PC-9 (cell line): ENCODE measurements around the gene STPG1.

Experiments used
- EZH2 ChIP-seq: fragments of 200-600 bp; sonication (generic); IDR thresholded peaks from 2 replicates; pipeline ENCODE4 v1.8.0; 2017; ENCODE audit warnings: antibody characterized with exemption, low read depth
- TF ChIP-seq, protein P1 (sequence below): fragments of 200-600 bp; sonication (generic); conservative IDR thresholded peaks from 2 replicates; pipeline ENCODE4 v1.6.1; 2017; ENCODE audit warnings: mixed run types, antibody characterized with exemption, mild to moderate bottlenecking, moderate library complexity

- TF ChIP-seq, protein P1, sequence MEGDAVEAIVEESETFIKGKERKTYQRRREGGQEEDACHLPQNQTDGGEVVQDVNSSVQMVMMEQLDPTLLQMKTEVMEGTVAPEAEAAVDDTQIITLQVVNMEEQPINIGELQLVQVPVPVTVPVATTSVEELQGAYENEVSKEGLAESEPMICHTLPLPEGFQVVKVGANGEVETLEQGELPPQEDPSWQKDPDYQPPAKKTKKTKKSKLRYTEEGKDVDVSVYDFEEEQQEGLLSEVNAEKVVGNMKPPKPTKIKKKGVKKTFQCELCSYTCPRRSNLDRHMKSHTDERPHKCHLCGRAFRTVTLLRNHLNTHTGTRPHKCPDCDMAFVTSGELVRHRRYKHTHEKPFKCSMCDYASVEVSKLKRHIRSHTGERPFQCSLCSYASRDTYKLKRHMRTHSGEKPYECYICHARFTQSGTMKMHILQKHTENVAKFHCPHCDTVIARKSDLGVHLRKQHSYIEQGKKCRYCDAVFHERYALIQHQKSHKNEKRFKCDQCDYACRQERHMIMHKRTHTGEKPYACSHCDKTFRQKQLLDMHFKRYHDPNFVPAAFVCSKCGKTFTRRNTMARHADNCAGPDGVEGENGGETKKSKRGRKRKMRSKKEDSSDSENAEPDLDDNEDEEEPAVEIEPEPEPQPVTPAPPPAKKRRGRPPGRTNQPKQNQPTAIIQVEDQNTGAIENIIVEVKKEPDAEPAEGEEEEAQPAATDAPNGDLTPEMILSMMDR, result no peak
- no peak for TF ChIP-seq EZH2
Measured at GRCh38 chr1:24403806-24404205, 9.8 kb downstream of the STPG1 start.
